Ramos (cell line): ENCODE results near the gene MAPK6.
"Not testable (repeated sequence)": the region's sequence is repeated elsewhere in the genome, so short reads cannot be mapped to it uniquely, and the experiment has no call there.

Experiments used
- in situ Hi-C: fragments of 300-500 bp; cut with MboI; formaldehyde crosslinking; loops from one replicate; pipeline ENCODE4 v1.14.3; 2022; ENCODE audit warnings: low sequenced_read_pairs; ENCODE audit not compliant: unreplicated experiment

The MAPK6 gene

GRCh38 chr15:52018693-52019393 lies at the start of gene MAPK6:
Gene MAPK6, plus strand, starts transcription at chr15:52019219. Its CDS starts 27,242 bp downstream, at chr15:52046461.
- in situ Hi-C loops = no loop called here

- in situ Hi-C loops = no loop called here
Measured at GRCh38 chr15:51969728-51970127, 49.3 kb upstream of the MAPK6 start.

GRCh38 chr15:51970132-51970817 lies 48.7 kb upstream of the MAPK6 start:
- in situ Hi-C loops = no loop called here

GRCh38 chr15:51971032-51971374 lies 48.0 kb upstream of the MAPK6 start:
- in situ Hi-C loops = no loop called here

- in situ Hi-C loops = no loop called here
Measured at GRCh38 chr15:51971375-51972133, 47.5 kb upstream of the MAPK6 start, which contains the start of gene LEO1. Gene LEO1, minus strand, starts transcription at chr15:51971778. Its CDS starts 33 bp downstream, at chr15:51971745.

- in situ Hi-C loops = no loop called here
Measured at GRCh38 chr15:51973220-51973619, 45.8 kb upstream of the MAPK6 start.

GRCh38 chr15:51973775-51974174 lies 45.2 kb upstream of the MAPK6 start:
- in situ Hi-C loops = no loop called here

GRCh38 chr15:51982013-51982769 lies 36.8 kb upstream of the MAPK6 start:
- in situ Hi-C loops = no loop called here

GRCh38 chr15:51982770-51983103 lies 36.3 kb upstream of the MAPK6 start:
- in situ Hi-C loops = no loop called here

- in situ Hi-C loops = no loop called here
Measured at GRCh38 chr15:51991141-51991540, 27.9 kb upstream of the MAPK6 start.

GRCh38 chr15:51992953-51993352 lies 26.1 kb upstream of the MAPK6 start:
- in situ Hi-C loops = no loop called here

- in situ Hi-C loops = no loop called here
Measured at GRCh38 chr15:52002351-52002750, 16.7 kb upstream of the MAPK6 start.

GRCh38 chr15:52003089-52003488 lies 15.9 kb upstream of the MAPK6 start:
- in situ Hi-C loops = not testable (repeated sequence)

- in situ Hi-C loops = no loop called here
Measured at GRCh38 chr15:52003710-52004109, 15.3 kb upstream of the MAPK6 start.

GRCh38 chr15:52004806-52005205 lies 14.2 kb upstream of the MAPK6 start:
- in situ Hi-C loops = no loop called here

- in situ Hi-C loops = no loop called here
Measured at GRCh38 chr15:52005748-52006701, 13.0 kb upstream of the MAPK6 start.

GRCh38 chr15:52006702-52007340 lies 12.2 kb upstream of the MAPK6 start:
- in situ Hi-C loops = no loop called here

GRCh38 chr15:52008359-52008697 lies 10.7 kb upstream of the MAPK6 start:
- in situ Hi-C loops = no loop called here
